Endothelial cell of umbilical vein (primary cell): ENCODE measurements around the gene ZZZ3.
"Not testable (repeated sequence)": the region's sequence is repeated elsewhere in the genome, so short reads cannot be mapped to it uniquely, and the experiment has no call there.

Experiments
- EZH2 ChIP-seq: IDR thresholded peaks from 2 replicates; pipeline ENCODE4 v1.6.1; 2012; ENCODE audit warnings: borderline replicate concordance, low read depth, mild to moderate bottlenecking, moderate library complexity, low read length, inconsistent platforms; ENCODE audit not compliant: severe bottlenecking
- FOS ChIP-seq: IDR thresholded peaks from 2 replicates; pipeline ENCODE4 v1.6.1; 2011; ENCODE audit warnings: mild to moderate bottlenecking, low read length, moderate library complexity, borderline replicate concordance; ENCODE audit not compliant: insufficient read depth
- GATA2 ChIP-seq: IDR thresholded peaks from 2 replicates; pipeline ENCODE4 v1.7.0; 2011; ENCODE audit warnings: low read depth, mild to moderate bottlenecking, moderate library complexity, mixed read lengths, low read length; ENCODE audit not compliant: insufficient read length, insufficient read depth
- JUN ChIP-seq: IDR thresholded peaks from 2 replicates; pipeline ENCODE4 v1.6.1; 2011; ENCODE audit warnings: borderline replicate concordance, low read depth; ENCODE audit not compliant: insufficient read length, insufficient read depth
- POLR2A ChIP-seq: IDR thresholded peaks from 2 replicates; pipeline ENCODE4 v1.6.1; 2012; ENCODE audit warnings: low read depth, mild to moderate bottlenecking, control low read depth, low read length
- POLR2AphosphoS5 ChIP-seq: IDR thresholded peaks from 2 replicates; pipeline ENCODE4 v1.6.1; 2012; ENCODE audit warnings: low read depth, mild to moderate bottlenecking, control low read depth, low read length, moderate library complexity; ENCODE audit not compliant: insufficient read depth
- TF ChIP-seq, protein P1 (sequence below), 2 donors: IDR thresholded peaks; 1 replicate in 1 of 2; 2 replicates in 1 of 2; pipeline ENCODE4 v1.5.1; 2011; ENCODE audit warnings: low read length in 2 of 2, mild to moderate bottlenecking in 2 of 2, moderate library complexity in 2 of 2, control low read depth in 1 of 2, inconsistent platforms in 1 of 2, low read depth in 1 of 2; ENCODE audit not compliant: insufficient read depth in 1 of 2; ENCODE audit errors: extremely low read depth in 1 of 2

DNA sequence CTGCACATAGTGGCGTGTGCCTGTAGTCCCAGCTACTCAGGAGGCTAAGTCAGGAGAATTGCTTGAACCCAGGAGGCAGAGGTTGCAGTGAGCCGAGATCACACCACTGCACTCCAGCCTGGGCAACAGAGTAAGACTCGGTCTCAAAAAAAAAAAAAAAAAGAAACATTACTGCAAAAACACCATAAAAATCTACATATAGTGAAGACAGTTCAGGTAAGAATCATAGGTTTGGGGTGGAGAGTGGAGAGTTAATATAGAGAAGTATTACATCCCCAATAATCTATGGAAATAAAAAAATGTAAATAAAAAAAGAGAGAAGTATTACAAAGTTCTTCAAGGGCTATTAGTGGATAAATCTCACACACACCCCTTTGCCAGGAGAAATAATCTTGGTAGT lies 7.7 kb downstream of the ZZZ3 start:
- TF ChIP-seq, protein P1, sequence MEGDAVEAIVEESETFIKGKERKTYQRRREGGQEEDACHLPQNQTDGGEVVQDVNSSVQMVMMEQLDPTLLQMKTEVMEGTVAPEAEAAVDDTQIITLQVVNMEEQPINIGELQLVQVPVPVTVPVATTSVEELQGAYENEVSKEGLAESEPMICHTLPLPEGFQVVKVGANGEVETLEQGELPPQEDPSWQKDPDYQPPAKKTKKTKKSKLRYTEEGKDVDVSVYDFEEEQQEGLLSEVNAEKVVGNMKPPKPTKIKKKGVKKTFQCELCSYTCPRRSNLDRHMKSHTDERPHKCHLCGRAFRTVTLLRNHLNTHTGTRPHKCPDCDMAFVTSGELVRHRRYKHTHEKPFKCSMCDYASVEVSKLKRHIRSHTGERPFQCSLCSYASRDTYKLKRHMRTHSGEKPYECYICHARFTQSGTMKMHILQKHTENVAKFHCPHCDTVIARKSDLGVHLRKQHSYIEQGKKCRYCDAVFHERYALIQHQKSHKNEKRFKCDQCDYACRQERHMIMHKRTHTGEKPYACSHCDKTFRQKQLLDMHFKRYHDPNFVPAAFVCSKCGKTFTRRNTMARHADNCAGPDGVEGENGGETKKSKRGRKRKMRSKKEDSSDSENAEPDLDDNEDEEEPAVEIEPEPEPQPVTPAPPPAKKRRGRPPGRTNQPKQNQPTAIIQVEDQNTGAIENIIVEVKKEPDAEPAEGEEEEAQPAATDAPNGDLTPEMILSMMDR (IDR thresholded peaks at IDR 0.05; ENCODE audit: extremely low read depth in 1 of 2, insufficient read depth in 1 of 2, low read depth in 1 of 2, low read length in 2 of 2): not testable (repeated sequence)
- not testable (repeated sequence) for TF ChIP-seq JUN, POLR2A, EZH2, POLR2AphosphoS5, GATA2, FOS
